HepG2 (cell line): ENCODE data around the gene C5orf34. TPM values are rescaled to one million over a fixed set of nuclear protein-coding genes. Genes with fewer than 3 reads are reported as not detected.

Experiments used
- CHD4 ChIP-seq: fragments of 200-600 bp; sonication (generic); IDR thresholded peaks from 2 replicates; pipeline ENCODE4 v1.7.0; 2017; ENCODE audit warnings: mild to moderate bottlenecking, low read length, borderline replicate concordance
- IRF2 ChIP-seq: IDR thresholded peaks from 2 replicates; pipeline ENCODE4 v1.6.1; 2018; ENCODE audit warnings: missing genetic modification reagents, missing compliant biosample characterization
- MEIS1 ChIP-seq: sonication (generic); formaldehyde crosslinking; IDR thresholded peaks from 2 replicates; pipeline ENCODE4 v1.9.0; 2021; ENCODE audit warnings: mild to moderate bottlenecking, missing genetic modification reagents, moderate library complexity, borderline replicate concordance
- NKX3-1 ChIP-seq: sonication (generic); formaldehyde crosslinking; IDR thresholded peaks from 2 replicates; pipeline ENCODE4 v1.5.0; 2020; ENCODE audit warnings: missing genetic modification reagents
- NR1H2 ChIP-seq: sonication (generic); formaldehyde crosslinking; IDR thresholded peaks from 2 replicates; pipeline ENCODE4 v1.8.1; 2022; ENCODE audit warnings: low read depth, missing genetic modification reagents, borderline replicate concordance
- POLR2AphosphoS2 ChIP-seq: IDR thresholded peaks from 2 replicates; pipeline ENCODE4 v1.6.1; 2011; ENCODE audit warnings: low read depth, low read length, improper control_type of control experiment
- RARA ChIP-seq: IDR thresholded peaks from 2 replicates; pipeline ENCODE4 v1.6.1; 2016; ENCODE audit warnings: missing genetic modification reagents, missing compliant biosample characterization
- SIN3B ChIP-seq: fragments of 150-350 bp; IDR thresholded peaks from 2 replicates; pipeline ENCODE4 v1.6.1; 2014; ENCODE audit warnings: low read length
- SMAD1 ChIP-seq: sonication (generic); formaldehyde crosslinking; IDR thresholded peaks from 2 replicates; pipeline ENCODE4 v1.4.0; 2020; ENCODE audit warnings: missing genetic modification reagents, low read depth, mild to moderate bottlenecking, borderline replicate concordance
- SNAPC2 ChIP-seq: sonication (generic); formaldehyde crosslinking; IDR thresholded peaks from 2 replicates; pipeline ENCODE4 v1.8.1; 2022; ENCODE audit warnings: mild to moderate bottlenecking, missing genetic modification reagents
- TOE1 ChIP-seq: sonication (generic); formaldehyde crosslinking; IDR thresholded peaks from 2 replicates; pipeline ENCODE4 v1.4.0; 2020; ENCODE audit warnings: mild to moderate bottlenecking, missing genetic modification reagents
- ZEB1 ChIP-seq: IDR thresholded peaks from 2 replicates; pipeline ENCODE4 v1.6.1; 2012; ENCODE audit warnings: mild to moderate bottlenecking, low read depth, inconsistent platforms; ENCODE audit not compliant: insufficient replicate concordance
- ZFP36 ChIP-seq: fragments of 150-350 bp; IDR thresholded peaks from 2 replicates; pipeline ENCODE4 v1.6.1; 2018; ENCODE audit warnings: borderline replicate concordance, low read length, low read depth; ENCODE audit not compliant: partially characterized antibody
- ZNF225 ChIP-seq: sonication (generic); formaldehyde crosslinking; IDR thresholded peaks from 2 replicates; pipeline ENCODE4 v1.4.0; 2020; ENCODE audit warnings: mild to moderate bottlenecking, missing genetic modification reagents
- ZNF558 ChIP-seq: sonication (generic); formaldehyde crosslinking; IDR thresholded peaks from 2 replicates; pipeline ENCODE4 v1.9.0; 2022; ENCODE audit warnings: mild to moderate bottlenecking, missing genetic modification reagents, borderline replicate concordance
- ZNF564 ChIP-seq: sonication (generic); formaldehyde crosslinking; IDR thresholded peaks from 2 replicates; pipeline ENCODE4 v1.8.1; 2023; ENCODE audit warnings: mild to moderate bottlenecking, missing genetic modification reagents
- ZNF660 ChIP-seq: sonication (generic); formaldehyde crosslinking; IDR thresholded peaks from 2 replicates; pipeline ENCODE4 v1.5.1; 2020; ENCODE audit warnings: mild to moderate bottlenecking, low read depth, missing genetic modification reagents, borderline replicate concordance
- ZNF678 ChIP-seq: sonication (generic); formaldehyde crosslinking; IDR thresholded peaks from 2 replicates; pipeline ENCODE4 v1.4.0; 2020; ENCODE audit warnings: mild to moderate bottlenecking, missing genetic modification reagents
- ZNF737 ChIP-seq: sonication (generic); formaldehyde crosslinking; IDR thresholded peaks from 2 replicates; pipeline ENCODE4 v1.5.0; 2020; ENCODE audit warnings: missing genetic modification reagents, mild to moderate bottlenecking, borderline replicate concordance
- ZNF75D ChIP-seq: sonication (generic); formaldehyde crosslinking; IDR thresholded peaks from 2 replicates; pipeline ENCODE4 v1.8.1; 2023; ENCODE audit warnings: missing genetic modification reagents, mild to moderate bottlenecking, borderline replicate concordance
- polyA plus RNA-seq, 8 experiments: library from polyadenylated mRNA; depleted of rRNA in 3 of 8; stranded (reverse) in 7 of 8; unstranded in 1 of 8; fragments of >200 nt; fragmentation: Illumina TruSeq in 4 of 8; extraction: Trizol in 4 of 8; gene quantifications; 2 replicates each; pipeline versions ENCODE4 v1.2.1 to v1.2.3, GENCODE V29; 2011 to 2016; ENCODE audit warnings: low read depth in 4 of 8, missing spikeins in 1 of 8, mixed read lengths in 1 of 8; ENCODE audit not compliant: insufficient read depth in 1 of 8
- total RNA-seq, 5 experiments: library from RNA; depleted of rRNA; stranded (reverse); fragments of >200 nt; fragmentation: Illumina TruSeq; extraction: Trizol; gene quantifications; 2 replicates each; pipeline ENCODE4 v1.2.3, GENCODE V29; 2016; ENCODE audit warnings: low read depth in 1 of 5
- TF ChIP-seq, protein P1 (sequence below): sonication (generic); formaldehyde crosslinking; IDR thresholded peaks from 2 replicates; pipeline ENCODE4 v1.8.1; 2022; ENCODE audit warnings: low read depth, mild to moderate bottlenecking, missing genetic modification reagents
- TF ChIP-seq, protein P2 (sequence below): sonication (generic); formaldehyde crosslinking; IDR thresholded peaks from 2 replicates; pipeline ENCODE4 v1.9.0; 2021; ENCODE audit warnings: missing genetic modification reagents, borderline replicate concordance
- TF ChIP-seq, protein P3 (sequence below): sonication (generic); formaldehyde crosslinking; IDR thresholded peaks from 2 replicates; pipeline ENCODE4 v1.8.1; 2023; ENCODE audit warnings: mild to moderate bottlenecking, missing genetic modification reagents, borderline replicate concordance
- TF ChIP-seq, protein P4 (sequence below): conservative IDR thresholded peaks from 2 replicates; pipeline ENCODE4 v1.6.1; 2018; ENCODE audit warnings: missing genetic modification reagents

Gene C5orf34
- total and polyA plus RNA-seq, 2 of the 13 experiments (the other 11 are each of a cell fraction or from before 2014, with no cell fraction given) = 3.2 to 6.4 TPM

DNA sequence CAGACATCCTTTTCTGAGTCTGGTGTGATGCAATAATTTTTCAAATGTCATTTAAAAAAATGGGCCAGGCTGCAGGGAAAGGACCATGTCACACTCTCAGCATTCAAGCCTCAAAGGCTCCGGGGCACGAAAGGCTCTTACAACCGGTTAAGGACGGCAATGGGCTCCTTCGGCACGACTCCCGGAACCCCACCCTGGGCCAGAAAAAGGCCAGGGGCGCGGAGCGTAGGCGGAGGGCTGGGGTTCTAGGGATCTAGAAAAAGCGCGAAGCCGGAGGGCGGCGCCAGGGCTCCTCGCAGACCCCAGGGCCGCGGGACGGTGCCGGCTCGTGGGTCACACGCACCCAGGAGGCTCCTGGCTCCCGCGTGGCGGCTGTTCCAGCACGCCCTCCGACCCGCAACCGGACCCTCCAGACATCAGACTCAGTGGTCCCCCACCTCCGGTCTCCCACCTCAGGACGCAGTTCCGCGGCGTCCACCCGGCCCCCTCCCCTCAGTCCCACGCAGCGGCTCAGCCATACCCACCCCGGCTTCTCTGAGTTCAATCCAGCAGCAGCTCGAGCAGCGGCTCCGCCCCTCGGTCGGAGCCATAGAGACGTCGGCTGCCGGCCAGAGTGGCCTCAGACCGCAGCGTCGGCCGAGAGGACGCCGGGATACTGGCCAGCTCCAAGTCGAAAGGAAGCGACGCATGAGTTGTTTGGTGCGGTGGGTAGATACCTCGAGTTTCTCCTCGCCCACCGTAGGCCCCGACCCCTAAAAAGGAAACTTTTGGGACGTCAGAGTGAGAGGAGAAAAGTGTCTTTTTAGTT is 31.4 kb downstream of the C5orf34 start, which contains the start of gene TMEM267 (continued):
- TF ChIP-seq SMAD1 (CRISPR knock-in tag) (no peak; the same call in 1 of the 2 replicates), ZFP36 (no peak), IRF2 (CRISPR knock-in tag) (peak; percentile 68; the same call in 1 of the 2 replicates), MEIS1 (CRISPR knock-in tag) (no peak), NR1H2 (no peak), ZNF737 (no peak; the same call in 1 of the 2 replicates), ZEB1 (no peak), ZNF678 (0 out of 2 replicates have a peak, but pooled peaks have one; percentile 7), TOE1 (no peak), ZNF660 (CRISPR knock-in tag) (no peak), ZNF558 (CRISPR knock-in tag) (peak; percentile 66; the same call in 1 of the 2 replicates), POLR2AphosphoS2 (no peak), ZNF564 (peak; percentile 59; the same call in 1 of the 2 replicates), RARA (CRISPR knock-in tag) (no peak), SNAPC2 (CRISPR knock-in tag) (no peak), ZNF225 (no peak; the same call in 1 of the 2 replicates), SIN3B (0 out of 2 replicates have a peak, but pooled peaks have one; percentile 35), NKX3-1 (CRISPR knock-in tag) (no peak; the same call in 1 of the 2 replicates), ZNF75D (CRISPR knock-in tag) (peak; percentile 42; the same call in 1 of the 2 replicates), CHD4 (no peak)
- TF ChIP-seq, protein P1, sequence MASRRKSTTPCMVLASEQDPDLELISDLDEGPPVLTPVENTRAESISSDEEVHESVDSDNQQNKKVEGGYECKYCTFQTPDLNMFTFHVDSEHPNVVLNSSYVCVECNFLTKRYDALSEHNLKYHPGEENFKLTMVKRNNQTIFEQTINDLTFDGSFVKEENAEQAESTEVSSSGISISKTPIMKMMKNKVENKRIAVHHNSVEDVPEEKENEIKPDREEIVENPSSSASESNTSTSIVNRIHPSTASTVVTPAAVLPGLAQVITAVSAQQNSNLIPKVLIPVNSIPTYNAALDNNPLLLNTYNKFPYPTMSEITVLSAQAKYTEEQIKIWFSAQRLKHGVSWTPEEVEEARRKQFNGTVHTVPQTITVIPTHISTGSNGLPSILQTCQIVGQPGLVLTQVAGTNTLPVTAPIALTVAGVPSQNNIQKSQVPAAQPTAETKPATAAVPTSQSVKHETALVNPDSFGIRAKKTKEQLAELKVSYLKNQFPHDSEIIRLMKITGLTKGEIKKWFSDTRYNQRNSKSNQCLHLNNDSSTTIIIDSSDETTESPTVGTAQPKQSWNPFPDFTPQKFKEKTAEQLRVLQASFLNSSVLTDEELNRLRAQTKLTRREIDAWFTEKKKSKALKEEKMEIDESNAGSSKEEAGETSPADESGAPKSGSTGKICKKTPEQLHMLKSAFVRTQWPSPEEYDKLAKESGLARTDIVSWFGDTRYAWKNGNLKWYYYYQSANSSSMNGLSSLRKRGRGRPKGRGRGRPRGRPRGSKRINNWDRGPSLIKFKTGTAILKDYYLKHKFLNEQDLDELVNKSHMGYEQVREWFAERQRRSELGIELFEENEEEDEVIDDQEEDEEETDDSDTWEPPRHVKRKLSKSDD = no peak; the same call in 1 of the 2 replicates
- TF ChIP-seq, protein P2, sequence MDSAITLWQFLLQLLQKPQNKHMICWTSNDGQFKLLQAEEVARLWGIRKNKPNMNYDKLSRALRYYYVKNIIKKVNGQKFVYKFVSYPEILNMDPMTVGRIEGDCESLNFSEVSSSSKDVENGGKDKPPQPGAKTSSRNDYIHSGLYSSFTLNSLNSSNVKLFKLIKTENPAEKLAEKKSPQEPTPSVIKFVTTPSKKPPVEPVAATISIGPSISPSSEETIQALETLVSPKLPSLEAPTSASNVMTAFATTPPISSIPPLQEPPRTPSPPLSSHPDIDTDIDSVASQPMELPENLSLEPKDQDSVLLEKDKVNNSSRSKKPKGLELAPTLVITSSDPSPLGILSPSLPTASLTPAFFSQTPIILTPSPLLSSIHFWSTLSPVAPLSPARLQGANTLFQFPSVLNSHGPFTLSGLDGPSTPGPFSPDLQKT (CRISPR knock-in tag) = no peak
- TF ChIP-seq, protein P3, sequence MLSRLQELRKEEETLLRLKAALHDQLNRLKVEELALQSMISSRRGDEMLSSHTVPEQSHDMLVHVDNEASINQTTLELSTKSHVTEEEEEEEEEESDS = no peak
- TF ChIP-seq, protein P4, sequence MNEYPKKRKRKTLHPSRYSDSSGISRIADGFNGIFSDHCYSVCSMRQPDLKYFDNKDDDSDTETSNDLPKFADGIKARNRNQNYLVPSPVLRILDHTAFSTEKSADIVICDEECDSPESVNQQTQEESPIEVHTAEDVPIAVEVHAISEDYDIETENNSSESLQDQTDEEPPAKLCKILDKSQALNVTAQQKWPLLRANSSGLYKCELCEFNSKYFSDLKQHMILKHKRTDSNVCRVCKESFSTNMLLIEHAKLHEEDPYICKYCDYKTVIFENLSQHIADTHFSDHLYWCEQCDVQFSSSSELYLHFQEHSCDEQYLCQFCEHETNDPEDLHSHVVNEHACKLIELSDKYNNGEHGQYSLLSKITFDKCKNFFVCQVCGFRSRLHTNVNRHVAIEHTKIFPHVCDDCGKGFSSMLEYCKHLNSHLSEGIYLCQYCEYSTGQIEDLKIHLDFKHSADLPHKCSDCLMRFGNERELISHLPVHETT (CRISPR knock-in tag) = no peak; the same call in 1 of the 2 replicates
